Smooth muscle cell (in vitro differentiated cells): Measurements from ENCODE around the gene RNASE7. TPM values are rescaled to one million over a fixed set of nuclear protein-coding genes. Genes with fewer than 3 reads are reported as not detected.

Experiments
- DNase-seq: peaks from one replicate; lab custom pipeline; 2025; ENCODE audit not compliant: unreplicated experiment; lab: John Stamatoyannopoulos, UW
- H2AFZ ChIP-seq: fragments of 200-600 bp; sonication (generic); 2 replicates; pipeline ENCODE4 v1.6.0; 2016; ENCODE audit warnings: antibody characterized with exemption, low read depth, mild to moderate bottlenecking
- H3F3A ChIP-seq: fragments of 200-600 bp; sonication (generic); 2 replicates; pipeline ENCODE4 v1.6.0; 2017; ENCODE audit warnings: antibody characterized with exemption, low read depth
- H3K27ac ChIP-seq: fragments of 200-600 bp; sonication (generic); 2 replicates; pipeline ENCODE4 v1.5.1; 2016; ENCODE audit warnings: low read depth, mild to moderate bottlenecking
- H3K27me3 ChIP-seq: fragments of 200-600 bp; sonication (generic); 2 replicates; pipeline ENCODE4 v1.6.1; 2016; ENCODE audit warnings: low read depth, mild to moderate bottlenecking
- H3K36me3 ChIP-seq: fragments of 200-600 bp; sonication (generic); 2 replicates; pipeline ENCODE4 v1.5.1; 2016; ENCODE audit warnings: low read depth
- H3K4me1 ChIP-seq: fragments of 200-600 bp; sonication (generic); 2 replicates; pipeline ENCODE4 v1.5.1; 2016; ENCODE audit warnings: low read depth
- H3K4me2 ChIP-seq: fragments of 200-600 bp; sonication (generic); 2 replicates; pipeline ENCODE4 v1.6.0; 2016; ENCODE audit warnings: mild to moderate bottlenecking
- H3K4me3 ChIP-seq: fragments of 200-600 bp; sonication (generic); 2 replicates; pipeline ENCODE4 v1.5.1; 2016; ENCODE audit warnings: mild to moderate bottlenecking
- H3K79me2 ChIP-seq: fragments of 200-600 bp; sonication (generic); 2 replicates; pipeline ENCODE4 v1.6.0; 2016; ENCODE audit warnings: low read depth, mild to moderate bottlenecking
- H3K9ac ChIP-seq: fragments of 200-600 bp; sonication (generic); 2 replicates; pipeline ENCODE4 v1.6.0; 2016; ENCODE audit warnings: low read depth
- H3K9me3 ChIP-seq: fragments of 200-600 bp; sonication (generic); replicated peaks from 2 replicates; pipeline ENCODE4 v1.5.1; 2016; ENCODE audit warnings: low read depth
- H4K20me1 ChIP-seq: fragments of 200-600 bp; sonication (generic); 2 replicates; pipeline ENCODE4 v1.6.0; 2016; ENCODE audit warnings: low read depth
- WGBS: methylation state at CpG from one replicate; pipeline ENCODE4 v1.1.7; 2016; ENCODE audit warnings: low lambda C conversion rate; 5-methylcytosine and 5-hydroxymethylcytosine counted together
- microRNA-seq: library from miRNA; unstranded; fragments of <30 nt; microRNA quantifications from one replicate; pipeline ENCODE4, GENCODE V29; 2016; ENCODE audit warnings: borderline number of aligned reads
- polyA plus RNA-seq: library from polyadenylated mRNA; unstranded; fragments of >200 nt; fragmentation: Nextera tagmentation; extraction: Ambion mirVana; gene quantifications from 2 replicates; pipeline ENCODE4 v1.2.1, GENCODE V29; 2016
- total RNA-seq: library from RNA; depleted of rRNA; stranded (reverse); fragments of >200 nt; gene quantifications from 2 replicates; pipeline ENCODE4 v1.2.3, GENCODE V29; 2014
- TF ChIP-seq, protein P1 (sequence below): fragments of 200-600 bp; sonication (generic); IDR thresholded peaks from 2 replicates; pipeline ENCODE4 v1.5.1; 2017; ENCODE audit warnings: borderline replicate concordance, mild to moderate bottlenecking, antibody characterized with exemption; ENCODE audit not compliant: insufficient read depth, poor library complexity, severe bottlenecking

RNASE7 gene
- total and polyA plus RNA-seq, 2 experiments from 2014 or later: 0.93 to 4.1 TPM

- TF ChIP-seq, protein P1, sequence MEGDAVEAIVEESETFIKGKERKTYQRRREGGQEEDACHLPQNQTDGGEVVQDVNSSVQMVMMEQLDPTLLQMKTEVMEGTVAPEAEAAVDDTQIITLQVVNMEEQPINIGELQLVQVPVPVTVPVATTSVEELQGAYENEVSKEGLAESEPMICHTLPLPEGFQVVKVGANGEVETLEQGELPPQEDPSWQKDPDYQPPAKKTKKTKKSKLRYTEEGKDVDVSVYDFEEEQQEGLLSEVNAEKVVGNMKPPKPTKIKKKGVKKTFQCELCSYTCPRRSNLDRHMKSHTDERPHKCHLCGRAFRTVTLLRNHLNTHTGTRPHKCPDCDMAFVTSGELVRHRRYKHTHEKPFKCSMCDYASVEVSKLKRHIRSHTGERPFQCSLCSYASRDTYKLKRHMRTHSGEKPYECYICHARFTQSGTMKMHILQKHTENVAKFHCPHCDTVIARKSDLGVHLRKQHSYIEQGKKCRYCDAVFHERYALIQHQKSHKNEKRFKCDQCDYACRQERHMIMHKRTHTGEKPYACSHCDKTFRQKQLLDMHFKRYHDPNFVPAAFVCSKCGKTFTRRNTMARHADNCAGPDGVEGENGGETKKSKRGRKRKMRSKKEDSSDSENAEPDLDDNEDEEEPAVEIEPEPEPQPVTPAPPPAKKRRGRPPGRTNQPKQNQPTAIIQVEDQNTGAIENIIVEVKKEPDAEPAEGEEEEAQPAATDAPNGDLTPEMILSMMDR: no peak
- DNase-seq: no peak
- 78% methylated on average over 28 of the region's 36 CpGs for WGBS
- no peak overlapping the region for H3K27ac ChIP-seq
- H3K79me2 ChIP-seq: no peaks in the 10 kb centered on the region
- no peak overlapping the region for H3K4me3 ChIP-seq
- no peak overlapping the region for H3K4me2 ChIP-seq
- H3F3A ChIP-seq: peaks cover 53% of the 10 kb centered on the region
- H3K27me3 ChIP-seq: no peaks in the 10 kb centered on the region
- H3K9me3 ChIP-seq: no peaks in the 10 kb centered on the region
- H2AFZ ChIP-seq: no peak overlapping the region
- no peak overlapping the region for H3K9ac ChIP-seq
- peaks cover 30% of the 10 kb centered on the region for H4K20me1 ChIP-seq
- peaks cover 43% of the 10 kb centered on the region for H3K4me1 ChIP-seq
- no peaks in the 10 kb centered on the region for H3K36me3 ChIP-seq
Observed at GRCh38 chr14:21093018-21093417, 50.9 kb downstream of the RNASE7 start.

Small RNA genes lying within 50 kb of the gene (microRNA-seq; reads per million reads assigned to microRNA genes)
- gene MIR6717: not detected

Other genes starting within 250 kb of the RNASE7 start
- 4.0 and 13.5 TPM in 2 replicates for gene RNASE1, start 239.5 kb upstream of the RNASE7 start, total RNA-seq
- gene RNASE1, start 239.5 kb upstream of the RNASE7 start, polyA plus RNA-seq: 6.9 and 8.5 TPM in 2 replicates
- not detected in 2 replicates for gene RNASE3, start 151.0 kb upstream of the RNASE7 start, total RNA-seq
- 0.26 TPM in 1 of 2 replicates, not detected in the other for gene RNASE3, start 151.0 kb upstream of the RNASE7 start, polyA plus RNA-seq
- gene RNASE2, start 86.9 kb upstream of the RNASE7 start, total RNA-seq: not detected in 2 replicates
- not detected in 2 replicates for gene RNASE2, start 86.9 kb upstream of the RNASE7 start, polyA plus RNA-seq
- gene METTL17, start 52.4 kb upstream of the RNASE7 start, total RNA-seq: 70.0 and 96.3 TPM in 2 replicates
- gene METTL17, start 52.4 kb upstream of the RNASE7 start, polyA plus RNA-seq: 46.5 and 55.3 TPM in 2 replicates
- 9.1 and 10.1 TPM in 2 replicates for gene SLC39A2, start 43.1 kb upstream of the RNASE7 start, total RNA-seq
- 14.3 and 18.7 TPM in 2 replicates for gene SLC39A2, start 43.1 kb upstream of the RNASE7 start, polyA plus RNA-seq
- gene NDRG2, start 17.3 kb upstream of the RNASE7 start, total RNA-seq: 31.1 and 39.8 TPM in 2 replicates
- gene NDRG2, start 17.3 kb upstream of the RNASE7 start, polyA plus RNA-seq: 40.4 and 48.4 TPM in 2 replicates
- gene TPPP2, start 12.1 kb upstream of the RNASE7 start, total RNA-seq: 1.2 TPM in 1 of 2 replicates, not detected in the other
- 0.65 and 0.70 TPM in 2 replicates for gene TPPP2, start 12.1 kb upstream of the RNASE7 start, polyA plus RNA-seq
- gene RNASE13, start 7.6 kb upstream of the RNASE7 start, total RNA-seq: not detected in 2 replicates
- gene RNASE13, start 7.6 kb upstream of the RNASE7 start, polyA plus RNA-seq: 0.25 TPM in 1 of 2 replicates, not detected in the other
- not detected in 2 replicates for gene RNASE8, start 15.5 kb downstream of the RNASE7 start, total RNA-seq
- not detected in 2 replicates for gene RNASE8, start 15.5 kb downstream of the RNASE7 start, polyA plus RNA-seq
- 53.1 and 74.4 TPM in 2 replicates for gene ARHGEF40, start 27.9 kb downstream of the RNASE7 start, total RNA-seq
- gene ARHGEF40, start 27.9 kb downstream of the RNASE7 start, polyA plus RNA-seq: 67.8 and 73.5 TPM in 2 replicates
- 10.0 and 15.2 TPM in 2 replicates for gene ZNF219, start 56.3 kb downstream of the RNASE7 start, total RNA-seq
- 8.8 and 12.6 TPM in 2 replicates for gene ZNF219, start 56.3 kb downstream of the RNASE7 start, polyA plus RNA-seq
- gene TMEM253, start 58.7 kb downstream of the RNASE7 start, total RNA-seq: 1.0 TPM in 1 of 2 replicates, not detected in the other
- 0.41 TPM in 1 of 2 replicates, not detected in the other for gene TMEM253, start 58.7 kb downstream of the RNASE7 start, polyA plus RNA-seq
- gene OR5AU1, start 113.7 kb downstream of the RNASE7 start, total RNA-seq: not detected in 2 replicates
- not detected in 2 replicates for gene OR5AU1, start 113.7 kb downstream of the RNASE7 start, polyA plus RNA-seq
- 514 and 606 TPM in 2 replicates for gene HNRNPC, start 227.1 kb downstream of the RNASE7 start, total RNA-seq
- 408 TPM in 2 replicates for gene HNRNPC, start 227.1 kb downstream of the RNASE7 start, polyA plus RNA-seq
- gene RPGRIP1, start 237.7 kb downstream of the RNASE7 start, total RNA-seq: not detected in 2 replicates
- 0.21 TPM in 1 of 2 replicates, not detected in the other for gene RPGRIP1, start 237.7 kb downstream of the RNASE7 start, polyA plus RNA-seq